GM10248 (cell line): ENCODE data around the gene PHETA1.

Experiments used
- CTCF ChIA-PET: fragments of 300-600 bp; sonication (Branson Sonifier 250); formaldehyde crosslinking; extraction: SDS; loops from one replicate; lab custom pipeline; 2021; ENCODE audit warnings: antibody characterized with exemption; lab: Yijun Ruan, JAX
- POLR2A ChIA-PET: fragments of 350-650 bp; sonication (Branson Sonifier 250); formaldehyde crosslinking; extraction: SDS; loops from one replicate; lab custom pipeline; 2020; ENCODE audit warnings: antibody characterized with exemption; lab: Yijun Ruan, JAX
- DNase-seq: peaks from one replicate; pipeline ENCODE4 v3.0.0; 2012; ENCODE audit errors: extremely low spot score
- CTCF ChIP-seq: IDR thresholded peaks from 2 replicates; pipeline ENCODE4 v1.5.1; 2012; ENCODE audit warnings: mild to moderate bottlenecking, low read depth; ENCODE audit errors: extremely low read depth, missing control alignments, control extremely low read depth

The PHETA1 gene

GRCh38 chr12:111361717-111362576 lies 6.9 kb downstream of the PHETA1 start:
- CTCF ChIA-PET = interaction anchor here (0.7 kb wide), 1 partner anchor 13 kb away, joined by 3 read pairs; no protein-coding TSS in a partner anchor
- TF ChIP-seq CTCF = no peak
- DNase-seq = no peak
- POLR2A ChIA-PET = no interaction called here

GRCh38 chr12:111361073-111361716 lies 7.7 kb downstream of the PHETA1 start:
- ChIA-PET CTCF (interaction anchor here (0.7 kb wide), 1 partner anchor 14 kb away, joined by 3 read pairs; no protein-coding TSS in a partner anchor), POLR2A (no interaction called here)
- TF ChIP-seq CTCF = no peak
- no peak for DNase-seq

DNA sequence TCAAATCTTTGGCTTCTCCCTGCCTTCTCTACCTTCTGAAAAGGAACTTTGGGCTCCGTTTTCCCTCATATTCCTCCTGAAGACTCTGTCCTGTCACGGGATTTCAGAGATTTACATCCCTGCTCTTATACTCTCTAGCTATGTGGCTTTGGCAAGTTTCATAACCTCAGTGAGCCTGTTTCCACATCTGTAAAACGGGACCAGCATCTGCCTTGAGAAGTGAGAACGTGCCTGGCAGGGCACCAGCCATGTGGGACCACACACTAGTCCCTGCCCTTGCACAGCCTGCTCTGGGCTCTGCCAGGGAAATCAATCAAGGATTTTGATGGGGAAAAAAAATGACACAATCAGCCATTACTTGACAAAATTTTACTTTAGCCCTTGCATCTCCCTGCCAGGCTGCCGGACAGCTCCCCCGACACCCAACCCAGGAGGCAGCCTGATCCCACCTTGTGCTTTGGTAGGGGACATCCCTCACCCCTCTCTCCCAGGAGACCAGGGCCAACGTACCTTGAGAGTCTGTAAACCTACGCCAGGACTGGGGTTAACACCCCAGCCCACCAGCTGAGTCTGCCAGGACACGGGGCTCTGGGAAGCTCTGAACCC lies 8.5 kb downstream of the PHETA1 start:
- POLR2A ChIA-PET = no interaction called here
- CTCF ChIA-PET = no interaction called here
- no peak for TF ChIP-seq CTCF
- DNase-seq = no peak

DNA sequence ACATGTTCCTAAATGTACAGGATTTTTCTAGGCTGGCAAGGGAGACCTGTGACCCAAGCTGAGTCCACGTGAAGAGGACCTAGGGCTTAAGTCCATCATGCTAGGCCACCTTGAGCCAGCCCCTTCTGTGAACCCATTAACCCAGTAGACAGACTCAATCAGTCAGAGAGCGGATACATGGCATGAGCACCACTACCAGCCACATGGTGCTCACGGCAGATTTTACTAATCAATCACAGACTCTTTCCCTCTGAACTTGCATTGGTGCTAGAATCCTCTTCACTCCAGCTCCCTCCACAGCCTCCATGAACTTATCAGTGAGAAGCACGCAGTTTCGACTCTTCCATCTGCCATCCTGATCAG lies 9.0 kb downstream of the PHETA1 start:
- CTCF ChIA-PET = interaction anchor here (1.4 kb wide), 1 partner anchor 8 kb away, joined by 3 read pairs; no protein-coding TSS in a partner anchor
- no peak for DNase-seq

GRCh38 chr12:111359231-111359913 lies 9.5 kb downstream of the PHETA1 start:
- ChIA-PET POLR2A (no interaction called here), CTCF (interaction anchor here (0.8 to 1.4 kb wide), 2 partner anchors 8 to 10 kb away, joined by 3 read pairs; partner anchors contain the start of gene PHETA1)
- TF ChIP-seq CTCF = no peak
- DNase-seq = no peak

More for the DNA sequence above, 9.0 kb downstream of the PHETA1 start:
- POLR2A ChIA-PET = no interaction called here
- no peak for TF ChIP-seq CTCF
